Activated T-cell treated with anti-CD3 and anti-CD28 coated beads, Interleukin-2, amount 50 U/mL, for 48 hours (primary cell): ENCODE results near the gene GATB.

Source experiments
- DNase-seq, 2 experiments: peaks; one replicate each; pipeline ENCODE4 v3.0.0-alpha.2; 2020

Gene GATB

DNA sequence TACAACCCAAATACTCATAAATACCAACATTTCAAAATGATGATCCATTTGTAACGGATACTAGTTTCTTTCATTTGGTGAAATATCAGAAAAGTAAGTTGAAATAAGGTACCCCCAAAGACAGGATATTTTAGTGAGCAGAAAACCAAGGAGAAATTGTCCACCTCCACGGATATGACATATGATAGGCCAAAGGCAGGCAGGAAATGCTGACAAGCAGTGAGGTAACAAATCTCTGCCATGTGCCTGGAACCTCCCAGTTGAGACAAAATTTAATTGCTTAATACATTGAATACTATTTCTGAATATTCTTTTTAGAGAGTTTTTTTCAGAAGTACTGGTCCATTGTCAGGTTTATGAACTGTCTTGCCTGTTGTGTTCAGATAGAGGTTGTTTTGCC lies 118.8 kb downstream of the GATB start:
- DNase-seq = no peak

DNA sequence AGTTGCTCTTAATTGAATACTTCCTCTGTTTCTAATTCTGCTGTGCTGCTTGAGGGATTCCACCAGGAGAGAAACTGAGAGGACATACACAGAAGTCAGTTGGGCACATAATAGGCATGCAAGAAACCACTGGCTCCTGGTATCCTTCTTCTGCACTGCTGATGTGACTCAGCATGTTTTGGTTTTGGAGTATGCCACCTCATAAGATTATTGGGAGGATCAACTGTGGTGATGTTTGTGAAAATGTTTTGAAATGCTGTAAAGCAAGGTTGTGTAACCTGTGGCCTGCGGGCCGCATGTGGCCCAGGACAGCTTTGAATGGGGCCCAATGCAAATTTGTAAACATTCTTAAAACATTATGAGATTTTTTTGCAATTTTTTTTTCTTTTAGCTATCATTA lies 119.6 kb downstream of the GATB start:
- DNase-seq = no peak

DNA sequence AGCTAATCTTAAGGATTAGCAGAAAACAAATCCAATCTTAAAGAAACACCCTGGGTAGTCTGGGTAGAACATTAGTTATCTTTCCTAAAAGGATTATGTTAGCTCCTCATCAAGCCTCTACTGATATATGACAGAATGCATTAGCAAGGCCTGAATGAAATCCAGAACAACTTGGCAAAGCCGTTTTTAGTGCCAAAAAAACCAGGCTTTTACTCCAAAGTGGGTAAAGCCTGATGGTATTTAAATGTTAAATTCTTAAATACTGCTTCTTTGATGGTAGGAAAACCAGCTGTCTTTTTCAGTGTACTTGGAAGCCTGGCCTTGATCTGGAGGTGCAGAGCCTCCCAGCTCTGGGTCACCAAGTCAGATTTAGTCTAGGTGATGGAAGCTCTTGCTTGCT lies 120.4 kb downstream of the GATB start:
- no peak for DNase-seq

DNA sequence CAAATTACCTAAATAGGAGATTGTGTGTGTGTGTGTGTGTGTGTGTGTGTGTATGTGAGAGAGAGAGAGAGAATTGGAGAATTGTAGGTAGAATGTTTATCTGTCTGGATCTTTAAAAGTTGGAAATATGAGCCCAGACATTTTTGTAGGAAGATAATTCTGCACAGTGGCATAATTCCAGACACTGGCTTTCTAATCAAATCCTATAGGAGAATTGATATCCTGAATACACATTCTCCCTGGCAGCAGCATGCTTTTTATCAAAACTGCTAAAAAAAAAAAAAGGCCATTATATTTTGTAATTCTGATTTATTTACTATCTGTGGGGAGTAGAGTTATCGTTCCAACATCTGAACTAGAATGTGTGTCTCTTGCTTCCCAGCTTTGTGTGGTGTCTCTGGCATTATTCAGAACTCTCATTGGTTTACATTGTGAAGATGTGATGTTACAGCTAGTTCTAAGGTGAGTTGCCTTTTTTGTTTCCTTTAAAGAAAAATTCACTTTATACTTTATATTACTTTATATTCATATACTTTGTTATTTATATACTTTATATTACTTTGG lies 122.4 kb downstream of the GATB start:
- no peak for DNase-seq

DNA sequence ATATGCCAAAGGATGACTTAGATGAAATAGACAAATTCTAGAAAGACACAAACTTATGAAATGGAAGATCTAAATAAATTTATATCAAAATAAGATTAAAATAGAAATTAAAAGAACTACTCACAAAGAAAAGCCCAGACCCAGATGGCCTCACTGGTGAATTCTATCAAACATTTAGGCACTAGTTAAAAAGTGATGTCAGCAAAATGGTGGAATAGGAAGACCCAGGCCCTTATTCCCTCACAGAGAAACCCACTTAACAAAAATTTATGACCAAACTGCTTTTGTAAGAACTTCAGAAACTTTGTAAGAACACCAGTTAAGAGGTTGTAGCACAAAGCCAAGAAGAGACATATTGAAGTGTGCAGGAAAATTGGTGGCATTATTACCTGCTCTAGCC lies 129.5 kb downstream of the GATB start:
- DNase-seq = no peak

DNA sequence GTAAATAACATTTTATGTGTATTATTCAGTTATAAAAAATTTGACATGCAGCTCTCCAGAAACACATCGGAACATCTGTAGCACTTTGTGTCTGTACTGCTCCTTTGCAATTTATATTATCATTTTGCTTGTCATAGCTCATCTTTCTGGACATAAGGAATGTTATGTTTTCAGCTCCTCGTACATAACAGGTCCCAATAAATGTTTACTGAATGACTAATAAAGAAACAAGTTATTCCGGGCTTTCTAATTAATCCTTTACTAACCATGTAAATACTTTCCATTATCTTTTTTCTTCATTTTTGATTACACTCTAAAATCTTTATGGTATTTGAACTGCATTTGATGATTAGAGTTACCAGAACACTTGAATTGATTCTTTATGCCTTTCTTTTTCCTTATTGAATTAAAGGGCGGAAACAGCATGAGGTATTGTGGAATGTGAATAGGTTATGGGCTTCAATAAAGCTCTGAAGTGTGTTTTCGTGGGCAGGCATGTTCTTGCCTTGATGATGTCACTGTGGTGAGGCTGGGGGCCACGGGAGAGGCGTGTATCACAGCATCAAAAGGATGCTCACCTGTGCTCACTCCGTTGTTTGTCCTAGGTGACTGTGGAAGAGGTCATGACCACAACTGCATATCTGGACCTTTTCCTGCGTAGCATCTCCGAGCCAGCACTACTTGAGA lies 131.6 kb downstream of the GATB start:
- DNase-seq = no peak

DNA sequence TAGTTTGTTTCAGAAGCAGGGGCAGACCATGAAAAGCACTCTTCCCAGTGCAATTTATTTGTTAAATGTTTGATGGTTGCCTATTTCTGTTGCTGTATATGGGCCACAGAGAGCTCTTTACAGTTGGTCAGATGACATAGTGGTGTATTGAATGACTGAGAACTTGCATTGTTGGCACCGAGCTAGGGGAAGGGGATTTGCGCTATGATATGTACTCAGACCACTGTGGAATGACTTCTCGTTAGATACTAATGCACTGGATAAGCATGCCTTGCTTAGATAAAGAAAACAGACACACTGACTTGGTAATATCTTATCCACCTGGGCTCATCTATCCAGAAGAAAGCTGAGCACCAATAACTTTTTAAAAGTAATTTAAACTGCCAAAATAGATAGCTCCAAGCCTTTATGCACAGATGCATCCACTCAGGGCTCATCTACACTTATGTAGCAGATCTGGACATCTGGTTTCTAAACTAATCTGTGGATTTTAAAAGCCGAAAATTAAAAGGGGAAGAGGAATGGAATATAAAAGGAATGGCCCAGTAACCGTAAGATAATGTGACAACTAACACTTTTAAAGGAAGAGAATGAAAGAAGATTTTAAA lies 132.7 kb downstream of the GATB start:
- DNase-seq = no peak

DNA sequence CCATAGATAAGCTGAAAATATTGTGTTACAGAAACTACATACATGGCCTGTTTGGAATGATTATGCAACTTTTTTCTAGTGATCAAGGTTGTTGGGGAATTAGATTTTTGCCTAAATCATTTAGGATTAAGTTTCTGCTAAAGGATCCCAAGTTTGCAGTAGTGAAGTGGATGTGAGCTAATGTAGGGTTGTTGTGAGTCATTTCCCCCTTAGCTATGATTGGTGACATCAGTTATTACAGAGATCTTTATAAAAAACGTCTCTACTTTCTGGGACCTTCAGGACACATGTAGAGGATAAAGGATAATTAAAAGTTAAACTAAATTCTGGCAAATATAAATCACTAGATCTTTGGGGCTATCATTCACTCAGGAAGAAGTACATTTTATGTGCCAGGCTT lies 133.3 kb downstream of the GATB start:
- DNase-seq = no peak

DNA sequence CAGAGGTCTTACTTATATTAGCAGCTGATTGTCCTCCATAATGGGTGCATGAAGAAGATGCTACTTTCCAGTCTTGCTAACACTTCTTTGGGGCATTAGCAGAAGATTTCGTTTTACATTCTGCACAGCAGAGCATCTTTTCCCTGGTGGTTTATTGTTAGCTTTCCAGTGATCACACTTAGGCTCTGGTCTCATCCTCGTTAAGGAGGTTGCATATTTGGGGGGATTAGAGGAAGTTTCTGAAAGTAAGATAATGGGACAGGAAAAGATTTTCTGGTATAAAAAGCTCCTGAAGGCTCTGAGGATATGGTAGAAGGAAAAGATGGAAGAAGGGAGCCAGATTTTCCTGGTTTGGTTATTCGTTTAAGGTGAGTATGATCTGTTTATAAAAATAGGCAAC lies 134.1 kb downstream of the GATB start:
- DNase-seq = no peak

DNA sequence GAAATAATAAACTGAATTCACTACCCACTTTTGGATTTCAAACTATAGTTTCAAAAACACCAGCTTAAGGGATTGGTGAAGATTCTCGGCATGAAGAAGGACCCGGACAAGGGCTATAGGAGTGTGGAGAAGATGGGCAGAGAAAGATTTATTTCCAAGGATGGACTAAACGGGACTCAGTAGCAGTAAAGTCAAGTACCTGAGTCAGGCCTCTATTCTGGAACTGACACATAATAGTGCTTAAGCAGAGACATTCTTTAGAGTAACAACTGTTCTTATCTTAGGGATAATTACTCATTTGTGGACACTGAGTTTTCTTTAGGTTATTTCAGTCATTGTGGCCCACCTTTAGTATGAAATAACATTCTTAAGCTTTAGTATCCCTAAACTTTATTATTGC lies 134.6 kb downstream of the GATB start:
- DNase-seq = no peak

DNA sequence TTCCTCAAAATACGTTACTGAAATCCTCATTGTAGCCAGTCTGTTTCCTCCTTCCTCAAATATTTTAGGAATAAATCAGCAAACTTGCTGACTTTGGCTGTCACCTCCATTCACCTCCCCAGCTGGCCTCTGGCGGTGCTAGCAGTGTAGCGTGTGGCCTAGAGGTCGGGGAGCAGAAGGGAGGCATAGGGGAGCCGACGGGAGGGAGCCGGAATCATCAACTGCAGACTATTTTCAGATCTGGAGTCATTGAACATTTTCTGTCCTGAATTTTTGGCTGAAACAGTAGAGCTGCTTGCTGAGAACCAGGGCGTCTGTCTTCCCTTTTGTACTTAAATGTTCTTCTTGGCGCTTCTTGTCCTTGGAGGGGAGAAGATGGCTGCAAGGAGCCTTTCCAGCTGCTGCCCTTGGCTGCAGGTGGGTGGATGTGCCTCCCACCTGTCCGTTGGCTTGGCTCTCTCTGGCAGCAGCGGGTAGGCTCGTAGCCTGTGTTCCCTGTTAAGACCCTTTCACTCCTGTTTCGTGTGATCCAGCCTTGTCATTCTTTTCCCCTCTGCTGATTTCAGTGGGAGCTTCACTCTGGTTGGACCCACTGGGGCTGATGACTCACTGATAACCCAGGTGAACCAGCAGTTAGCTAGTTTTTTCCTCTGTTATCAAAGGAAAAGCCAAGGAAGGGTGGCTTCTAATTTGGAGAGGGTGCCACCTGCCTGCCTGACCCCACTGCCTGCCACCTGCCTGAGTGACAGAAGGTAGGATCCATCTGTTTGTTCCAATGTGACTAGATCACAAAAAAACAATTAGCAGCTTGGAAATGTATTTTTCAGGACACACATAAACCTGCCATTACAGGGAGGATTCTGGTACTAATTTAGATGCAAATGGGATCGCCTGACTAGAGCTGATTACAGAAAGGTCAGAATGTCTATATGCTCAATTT lies 135.9 kb downstream of the GATB start:
- DNase-seq = no peak
